Type B pancreatic cell (in vitro differentiated cells): ENCODE measurements around the gene RCSD1. TPM values are rescaled to one million over a fixed set of nuclear protein-coding genes. Genes with fewer than 3 reads are reported as not detected.

Source experiments
- DNase-seq: peaks from one replicate; pipeline ENCODE4 v3.0.0; 2021; ENCODE audit warnings: mixed read lengths; ENCODE audit not compliant: unreplicated experiment; ENCODE audit errors: extremely low spot score
- H3K27ac Mint-ChIP-seq: 2 replicates; pipeline ENCODE4 v1.8.0; 2021; ENCODE audit warnings: mild to moderate bottlenecking, mixed read lengths
- H3K27me3 Mint-ChIP-seq: 2 replicates; pipeline ENCODE4 v1.8.0; 2021; ENCODE audit warnings: mixed read lengths
- H3K36me3 Mint-ChIP-seq: 2 replicates; pipeline ENCODE4 v1.8.0; 2021; ENCODE audit warnings: mixed read lengths
- H3K4me1 Mint-ChIP-seq: one replicate; pipeline ENCODE4 v1.8.0; 2021; ENCODE audit warnings: mixed read lengths; ENCODE audit not compliant: unreplicated experiment
- H3K4me3 Mint-ChIP-seq: 2 replicates; pipeline ENCODE4 v1.8.0; 2021; ENCODE audit warnings: mild to moderate bottlenecking, mixed read lengths
- H3K9me3 Mint-ChIP-seq: 2 replicates; pipeline ENCODE4 v1.8.0; 2021; ENCODE audit warnings: mixed read lengths
- total RNA-seq: library from RNA; stranded (reverse); gene quantifications from 2 replicates; pipeline ENCODE4 v1.2.1, GENCODE V29; 2021; ENCODE audit warnings: low replicate concordance
- TF ChIP-seq, protein P1 (sequence below): fragments of 200-600 bp; sonication (generic); conservative IDR thresholded peaks from 2 replicates; pipeline ENCODE4 v1.5.0; 2021; ENCODE audit warnings: antibody characterized with exemption, mild to moderate bottlenecking

The RCSD1 gene
- total RNA-seq, 1 donor from 2014 or later: 0.75 TPM

DNA sequence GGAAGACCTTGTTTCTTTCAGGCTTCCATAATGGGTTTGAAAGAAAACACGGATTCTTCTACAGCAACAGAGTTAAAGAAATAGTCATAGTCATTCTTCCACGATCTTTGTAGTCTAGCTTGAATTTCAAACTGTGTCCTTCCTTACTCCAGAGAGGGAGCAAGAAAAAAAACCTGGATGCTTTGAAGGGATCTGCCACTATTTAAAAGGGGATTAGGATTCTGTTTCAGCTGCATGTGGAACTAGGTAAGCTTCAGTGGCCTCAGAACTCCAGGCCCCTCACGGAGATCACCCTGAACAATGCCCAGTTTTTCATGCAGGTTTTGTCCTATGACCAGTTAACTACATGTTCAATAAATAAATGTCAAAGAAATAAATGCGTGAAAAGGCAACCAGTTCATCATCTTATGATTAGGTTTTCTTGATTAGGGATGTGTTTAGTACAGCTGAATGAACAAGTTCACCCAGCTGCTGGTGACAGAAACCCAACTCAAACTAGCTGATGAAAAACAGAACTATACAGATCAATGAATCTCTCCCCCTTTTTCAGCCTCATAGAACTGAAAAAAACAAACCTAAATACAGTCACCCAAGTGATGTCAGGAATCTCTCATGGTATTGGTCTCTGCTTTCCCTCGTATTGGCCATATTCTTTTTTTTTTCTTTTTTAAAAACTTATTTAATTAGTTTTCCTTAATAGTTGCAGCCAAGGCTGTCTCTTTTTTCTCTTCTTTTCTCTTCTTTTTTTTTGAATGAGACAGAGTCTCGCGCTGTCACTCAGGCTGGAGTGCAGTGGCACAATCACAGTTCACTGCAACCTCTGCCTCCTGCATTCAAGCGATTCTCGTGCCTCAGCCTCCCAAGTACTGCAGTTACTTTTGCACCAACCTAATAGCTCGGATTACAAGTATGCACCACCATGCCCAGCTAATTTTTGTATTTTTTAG lies 77.2 kb downstream of the RCSD1 start:
- DNase-seq: no peak
- Mint-ChIP-seq H3K36me3 (no peaks in the 10 kb centered on the region), H3K4me3 (no peak overlapping the region), H3K9me3 (no peaks in the 10 kb centered on the region), H3K4me1 (peaks cover 5% of the 10 kb centered on the region), H3K27ac (no peak overlapping the region), H3K27me3 (peaks cover 11% of the 10 kb centered on the region)
- TF ChIP-seq, protein P1, sequence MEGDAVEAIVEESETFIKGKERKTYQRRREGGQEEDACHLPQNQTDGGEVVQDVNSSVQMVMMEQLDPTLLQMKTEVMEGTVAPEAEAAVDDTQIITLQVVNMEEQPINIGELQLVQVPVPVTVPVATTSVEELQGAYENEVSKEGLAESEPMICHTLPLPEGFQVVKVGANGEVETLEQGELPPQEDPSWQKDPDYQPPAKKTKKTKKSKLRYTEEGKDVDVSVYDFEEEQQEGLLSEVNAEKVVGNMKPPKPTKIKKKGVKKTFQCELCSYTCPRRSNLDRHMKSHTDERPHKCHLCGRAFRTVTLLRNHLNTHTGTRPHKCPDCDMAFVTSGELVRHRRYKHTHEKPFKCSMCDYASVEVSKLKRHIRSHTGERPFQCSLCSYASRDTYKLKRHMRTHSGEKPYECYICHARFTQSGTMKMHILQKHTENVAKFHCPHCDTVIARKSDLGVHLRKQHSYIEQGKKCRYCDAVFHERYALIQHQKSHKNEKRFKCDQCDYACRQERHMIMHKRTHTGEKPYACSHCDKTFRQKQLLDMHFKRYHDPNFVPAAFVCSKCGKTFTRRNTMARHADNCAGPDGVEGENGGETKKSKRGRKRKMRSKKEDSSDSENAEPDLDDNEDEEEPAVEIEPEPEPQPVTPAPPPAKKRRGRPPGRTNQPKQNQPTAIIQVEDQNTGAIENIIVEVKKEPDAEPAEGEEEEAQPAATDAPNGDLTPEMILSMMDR: no peak

DNA sequence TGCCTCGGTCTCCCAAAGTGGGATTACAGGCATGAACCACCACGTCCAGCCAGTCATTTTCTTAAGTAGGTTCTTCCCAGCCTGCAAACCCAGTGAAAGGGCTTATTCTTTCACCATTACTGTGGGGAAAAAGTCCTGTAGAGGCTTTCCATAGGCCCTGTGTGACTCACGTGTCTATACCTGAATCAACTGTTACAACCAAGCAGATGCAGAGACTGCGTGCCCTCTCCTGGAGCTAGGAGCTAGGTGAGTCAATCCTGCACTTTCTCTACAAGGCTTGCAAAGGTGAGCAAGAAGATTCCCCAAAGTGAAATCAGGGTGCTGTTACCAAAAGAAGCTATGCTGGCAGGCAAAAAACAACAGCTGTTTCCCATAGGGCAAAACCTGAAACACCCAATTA lies 77.9 kb downstream of the RCSD1 start:
- DNase-seq: no peak
- Mint-ChIP-seq H3K4me1 (peaks cover 5% of the 10 kb centered on the region), H3K27ac (no peak overlapping the region), H3K27me3 (peaks cover 14% of the 10 kb centered on the region), H3K9me3 (no peaks in the 10 kb centered on the region), H3K4me3 (no peak overlapping the region), H3K36me3 (no peaks in the 10 kb centered on the region)
- TF ChIP-seq, protein P1: no peak

DNA sequence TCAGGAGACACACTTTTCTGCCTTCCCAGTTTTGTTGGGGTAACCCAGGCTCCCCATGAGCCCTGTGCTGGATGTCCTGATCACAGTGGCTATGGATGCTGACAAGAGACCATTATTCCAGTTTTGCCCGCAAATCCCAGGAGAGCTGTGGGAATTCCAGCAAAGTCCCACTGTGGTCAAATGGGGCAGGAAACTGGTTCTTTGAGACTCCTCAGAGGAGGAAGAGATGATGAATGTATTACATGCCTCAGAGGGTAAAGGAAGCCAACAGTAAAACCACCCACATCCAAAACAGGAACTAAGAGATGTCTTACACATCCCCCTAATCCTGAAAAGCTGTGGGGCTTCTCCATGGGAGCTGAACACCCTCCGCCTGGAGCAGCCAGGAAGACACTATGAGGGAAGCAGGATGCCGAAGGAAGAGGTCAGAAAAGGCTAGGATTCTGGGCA lies 78.9 kb downstream of the RCSD1 start:
- no peak for DNase-seq

DNA sequence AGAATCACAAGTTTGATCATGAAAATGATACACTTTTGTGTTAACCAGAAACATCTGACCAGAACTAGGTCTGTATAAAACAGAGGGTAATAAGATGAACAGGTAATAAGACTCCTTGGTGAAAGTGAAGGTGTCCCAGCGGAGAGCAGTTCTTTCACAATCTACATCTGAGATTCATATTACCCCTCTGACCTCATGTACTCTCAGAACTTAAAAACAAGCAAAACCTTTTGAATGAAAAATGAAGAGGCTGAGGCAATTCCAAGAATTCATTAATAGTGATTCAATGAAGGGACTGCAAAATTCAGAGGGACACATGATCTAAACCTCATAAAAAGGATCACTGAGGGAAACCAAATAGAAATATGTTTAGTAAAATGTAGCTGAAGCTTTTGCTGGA lies 80.8 kb downstream of the RCSD1 start:
- no peak for DNase-seq
- Mint-ChIP-seq H3K4me3 (no peak overlapping the region), H3K27ac (no peak overlapping the region), H3K4me1 (peaks cover 13% of the 10 kb centered on the region), H3K9me3 (no peaks in the 10 kb centered on the region), H3K27me3 (peaks cover 28% of the 10 kb centered on the region), H3K36me3 (peaks cover 3% of the 10 kb centered on the region)
- TF ChIP-seq, protein P1: no peak

More for the DNA sequence above, 78.9 kb downstream of the RCSD1 start:
- no peak overlapping the region for H3K4me3 Mint-ChIP-seq
- no peaks in the 10 kb centered on the region for H3K9me3 Mint-ChIP-seq
- H3K36me3 Mint-ChIP-seq: no peaks in the 10 kb centered on the region
- H3K27me3 Mint-ChIP-seq: peaks cover 19% of the 10 kb centered on the region
- peaks cover 5% of the 10 kb centered on the region for H3K4me1 Mint-ChIP-seq
- TF ChIP-seq, protein P1: no peak
- no peak overlapping the region for H3K27ac Mint-ChIP-seq

DNA sequence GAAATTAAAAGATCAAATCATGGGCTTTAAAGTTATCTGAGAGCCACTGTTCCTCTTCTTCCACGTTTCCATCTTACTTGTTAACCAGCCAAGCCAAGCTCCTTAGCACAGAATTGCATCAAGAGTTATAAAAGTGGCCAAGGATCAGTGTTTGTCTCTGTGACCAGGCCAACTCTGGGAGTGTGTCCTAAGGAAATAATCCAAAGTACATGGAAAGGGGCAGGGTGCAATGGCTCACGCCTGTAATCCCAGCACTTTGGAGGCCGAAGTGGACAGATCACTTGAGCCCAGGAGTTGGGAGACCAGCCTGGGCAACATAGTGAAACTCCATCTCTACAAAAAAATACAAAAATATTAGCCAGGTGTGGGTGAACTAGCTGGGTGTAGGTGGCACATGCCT lies 81.8 kb downstream of the RCSD1 start:
- no peak overlapping the region for H3K4me3 Mint-ChIP-seq
- DNase-seq: no peak
- H3K27me3 Mint-ChIP-seq: peaks cover 28% of the 10 kb centered on the region
- H3K4me1 Mint-ChIP-seq: peaks cover 12% of the 10 kb centered on the region
- TF ChIP-seq, protein P1: no peak
- no peak overlapping the region for H3K27ac Mint-ChIP-seq
- H3K36me3 Mint-ChIP-seq: peaks cover 3% of the 10 kb centered on the region
- no peaks in the 10 kb centered on the region for H3K9me3 Mint-ChIP-seq
